GM12801 (cell line): ENCODE results near the gene GDPD5.

Source experiments
- CTCF ChIP-seq: IDR thresholded peaks from one replicate; pipeline ENCODE4 v1.5.1; 2011; ENCODE audit warnings: control low read depth; ENCODE audit not compliant: insufficient read length; ENCODE audit errors: extremely low read depth

GDPD5 gene

DNA sequence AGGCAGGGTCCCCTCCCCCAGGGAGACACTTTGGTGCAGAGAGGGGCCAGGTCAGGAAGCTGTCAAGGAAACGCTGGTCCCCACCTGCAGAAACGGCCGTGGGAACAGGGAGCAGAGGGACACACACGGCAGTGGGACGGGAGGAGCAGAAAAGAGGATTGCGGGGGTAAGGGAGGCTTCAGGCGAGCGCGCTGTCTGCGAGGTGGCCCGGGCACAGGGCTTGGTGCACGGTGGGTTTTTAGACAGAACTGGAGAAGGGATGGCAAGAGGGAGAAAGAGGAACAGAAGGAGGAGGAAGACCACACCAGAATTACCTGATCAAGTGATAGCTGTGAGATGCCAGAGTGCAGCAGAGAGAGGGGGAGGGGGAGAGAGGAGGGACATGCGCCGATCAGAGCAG lies 86.7 kb downstream of the GDPD5 start:
- TF ChIP-seq CTCF, result no peak

DNA sequence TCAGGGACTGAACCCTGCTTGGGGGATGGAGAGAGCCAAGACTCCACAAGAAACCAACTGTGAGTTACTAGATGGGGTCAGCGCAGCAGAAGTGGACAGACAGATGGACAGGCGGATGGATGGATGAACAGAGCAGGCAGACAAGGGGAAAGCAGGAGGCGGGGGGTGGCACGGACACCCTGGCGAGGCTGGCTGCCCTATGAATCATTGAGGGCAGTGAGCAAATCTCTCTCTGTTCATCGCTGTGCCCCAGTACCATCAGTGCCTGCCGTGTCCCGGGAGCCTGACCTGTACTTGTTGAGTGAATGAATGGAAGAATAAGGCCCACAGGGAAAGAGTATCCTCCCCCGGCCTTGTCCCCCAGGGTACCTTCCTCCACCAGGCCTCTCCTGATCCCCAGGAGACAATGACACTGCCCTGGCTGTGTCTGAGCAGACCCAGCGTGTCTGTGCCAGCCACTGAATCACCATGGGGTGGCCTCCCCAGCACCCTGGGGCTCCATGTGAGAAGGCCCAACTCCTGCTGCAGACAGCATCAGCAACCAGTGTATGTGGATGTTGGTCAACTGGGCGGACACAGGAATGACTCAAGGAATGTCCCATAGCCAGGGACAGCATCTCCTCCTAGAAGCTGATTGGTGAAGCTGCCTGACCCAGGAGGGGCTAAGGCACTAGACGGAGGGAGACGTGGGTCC lies 87.6 kb downstream of the GDPD5 start:
- no peak for TF ChIP-seq CTCF

GRCh38 chr11:75436806-75437205 lies 88.9 kb downstream of the GDPD5 start:
- TF ChIP-seq CTCF, result no peak

- TF ChIP-seq CTCF, result no peak
Observed at GRCh38 chr11:75435571-75435925, 90.2 kb downstream of the GDPD5 start.

DNA sequence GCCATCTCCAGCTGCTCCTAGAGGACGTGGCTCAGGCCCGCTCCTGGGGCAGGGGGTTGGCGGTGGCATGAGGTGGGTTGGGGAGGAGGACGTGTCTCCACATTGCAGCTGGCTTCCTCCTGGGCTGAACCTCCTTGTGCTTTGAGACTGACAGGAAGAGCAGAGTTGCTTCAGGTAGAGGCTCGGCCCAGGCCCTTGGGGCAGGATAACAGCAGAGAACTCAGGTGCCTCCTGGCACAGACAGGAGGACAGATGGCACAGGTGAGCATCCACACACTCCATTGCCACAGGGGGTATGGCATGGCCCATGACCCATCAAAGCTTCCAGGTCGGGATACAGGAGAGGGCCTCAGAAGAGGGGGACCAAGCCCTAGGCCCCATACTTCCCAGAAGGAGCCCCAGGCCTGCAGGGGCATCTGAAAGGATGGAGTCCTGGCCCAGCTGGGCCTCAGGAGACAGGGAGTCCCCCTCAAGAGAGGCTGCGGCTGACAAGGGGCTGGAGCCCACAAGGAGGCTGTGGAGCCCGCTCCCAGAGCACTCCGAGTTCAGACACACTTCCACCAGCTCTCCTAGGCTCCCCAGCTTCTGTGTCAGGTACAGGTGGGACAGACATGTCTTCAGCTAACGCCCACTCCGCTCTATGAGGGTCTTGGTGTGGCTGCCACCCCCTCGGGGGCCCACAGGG lies 90.7 kb downstream of the GDPD5 start:
- TF ChIP-seq CTCF, result no peak

DNA sequence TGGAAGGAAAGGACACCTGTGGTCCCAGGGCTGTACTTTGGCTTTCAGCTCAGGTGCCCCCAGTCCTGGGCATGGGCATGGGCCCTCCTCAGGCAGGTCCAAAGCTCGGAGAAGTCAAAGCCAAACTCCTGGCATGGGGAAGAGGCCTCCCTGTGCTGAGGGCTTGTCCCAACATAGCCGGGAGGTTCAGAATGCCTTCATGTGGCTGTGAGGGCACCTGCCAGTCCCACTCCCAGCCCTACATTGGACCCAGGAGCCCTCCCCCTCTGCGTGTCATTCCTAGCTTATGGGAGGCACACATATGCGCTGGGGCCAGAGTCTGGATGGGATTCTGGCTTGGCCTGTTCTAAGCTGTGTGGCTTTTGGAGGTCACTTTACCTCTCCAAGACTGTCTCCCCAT lies 91.7 kb downstream of the GDPD5 start:
- no peak for TF ChIP-seq CTCF

- no peak for TF ChIP-seq CTCF
Observed at GRCh38 chr11:75433443-75433842, 92.3 kb downstream of the GDPD5 start.
